ENCODE data around the gene DACT2.

Gene DACT2

GRCh38 chr6:168348186-168348585 lies 28.6 kb upstream of the DACT2 start:
- DNase-seq (ENCODE audit: low read depth), result no peak

- no peak for DNase-seq (ENCODE audit: low read depth)
Observed at GRCh38 chr6:168347615-168348014, 28.0 kb upstream of the DACT2 start.

- DNase-seq (ENCODE audit: low read depth), result no peak
Observed at GRCh38 chr6:168347053-168347452, 27.5 kb upstream of the DACT2 start.

DNA sequence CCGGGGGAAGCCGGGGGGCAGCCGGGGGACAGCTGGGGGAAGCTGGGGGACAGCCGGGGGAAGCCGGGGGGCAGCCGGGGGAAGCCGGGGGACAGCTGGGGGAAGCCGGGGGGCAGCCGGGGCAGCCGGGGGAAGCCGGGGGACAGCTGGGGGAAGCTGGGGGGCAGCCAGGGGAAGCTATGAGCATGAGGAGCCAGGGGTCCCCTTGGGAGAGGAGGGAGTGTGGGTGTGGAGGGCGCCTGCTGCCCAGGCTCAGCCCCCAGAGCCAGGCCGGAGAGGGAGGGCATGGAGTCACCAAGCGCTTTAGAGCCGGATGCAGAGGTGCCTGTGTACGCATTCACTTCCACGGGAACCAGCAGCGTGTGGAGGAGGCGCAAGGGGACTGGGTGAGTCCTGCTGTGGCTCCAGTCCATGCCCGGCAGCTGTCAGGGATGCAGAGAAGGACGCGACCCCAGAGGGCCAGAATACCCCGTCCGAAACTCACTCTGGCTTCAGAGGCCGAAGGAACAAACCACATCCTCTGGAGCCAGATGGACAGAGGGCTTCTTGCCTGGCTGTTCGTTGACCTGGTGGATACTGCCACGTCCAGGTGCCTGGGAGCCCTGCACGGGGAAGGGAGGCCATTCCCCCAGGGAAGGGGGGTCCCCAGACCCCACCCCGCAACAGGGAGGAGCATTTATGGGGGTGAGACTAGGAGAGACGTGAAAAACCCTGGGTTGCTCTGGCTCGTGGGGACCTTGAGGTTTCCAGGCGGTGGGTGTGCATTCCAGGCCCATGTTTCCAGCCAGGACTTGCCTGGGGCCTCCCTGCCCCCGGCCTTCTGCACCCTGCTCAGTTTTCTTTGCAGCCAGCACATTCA lies 26.5 kb upstream of the DACT2 start:
- no peak for DNase-seq (ENCODE audit: low read depth)

DNA sequence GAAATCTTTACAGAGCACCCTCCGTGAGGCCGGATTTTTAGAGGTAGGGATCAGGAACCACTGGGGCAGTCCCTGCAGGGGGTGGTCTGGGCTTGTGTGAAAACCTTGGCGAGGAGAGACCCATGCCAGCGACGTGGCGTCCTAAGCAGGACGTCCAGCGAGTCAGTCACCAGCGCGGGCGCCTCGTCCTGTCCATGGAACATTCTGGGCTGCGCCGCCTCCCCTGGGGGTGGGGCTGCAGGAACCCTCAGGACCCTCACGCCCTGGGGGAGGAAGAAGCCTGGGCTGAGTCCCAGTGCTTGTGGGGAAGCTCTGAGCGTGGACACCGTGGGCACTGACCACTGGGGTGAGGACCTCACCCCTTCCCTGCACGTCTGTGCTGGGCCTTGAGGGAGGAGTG lies 25.7 kb upstream of the DACT2 start:
- no peak for DNase-seq (ENCODE audit: low read depth)

- no peak for DNase-seq (ENCODE audit: low read depth)
Observed at GRCh38 chr6:168344338-168344737, 24.8 kb upstream of the DACT2 start.

DNA sequence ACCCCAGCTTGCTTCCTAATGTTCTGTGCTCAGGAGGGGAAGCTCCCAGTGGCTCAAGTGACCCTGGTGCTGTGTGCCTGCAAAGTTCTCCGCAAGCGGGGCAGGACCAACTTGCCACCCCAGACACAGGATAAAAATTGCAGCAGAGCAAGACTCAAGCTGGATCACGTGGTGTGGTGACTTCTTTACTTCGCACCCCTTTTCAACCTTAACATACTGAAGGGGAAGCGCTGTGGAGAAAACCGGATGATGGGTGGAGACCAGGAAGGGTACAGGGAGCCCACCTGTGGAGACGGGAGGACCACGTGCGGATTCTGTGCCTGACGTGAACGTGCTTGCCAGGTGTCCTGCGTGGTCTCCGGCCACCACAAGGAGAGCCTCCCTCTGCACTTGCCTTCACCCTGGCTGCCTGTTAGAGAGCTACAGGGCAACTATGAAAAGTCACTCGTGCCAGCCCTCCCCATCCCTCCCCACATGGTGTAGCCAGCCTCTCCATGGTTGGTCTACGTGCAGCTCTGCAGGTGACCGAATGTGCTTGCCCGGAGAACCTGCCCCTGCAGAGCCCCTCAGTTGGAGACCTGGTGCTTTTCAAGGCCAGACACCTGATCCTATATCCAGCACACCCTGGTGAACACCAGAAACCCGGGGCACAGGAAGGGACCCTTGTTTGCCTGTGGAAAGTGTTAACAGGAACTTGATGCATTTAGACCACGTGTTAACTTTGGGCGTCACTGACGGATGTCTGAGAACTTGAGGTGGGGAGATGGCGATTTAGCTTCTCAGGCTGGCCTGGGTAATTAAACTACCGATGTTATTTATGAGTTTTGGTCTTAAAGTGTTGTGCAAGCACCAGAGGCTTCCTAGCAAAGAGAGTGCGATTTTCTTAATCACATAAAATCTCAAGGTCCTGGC lies 23.9 kb upstream of the DACT2 start:
- no peak for DNase-seq (ENCODE audit: low read depth)

GRCh38 chr6:168342636-168343035 lies 23.1 kb upstream of the DACT2 start:
- no peak for DNase-seq (ENCODE audit: low read depth)

DNA sequence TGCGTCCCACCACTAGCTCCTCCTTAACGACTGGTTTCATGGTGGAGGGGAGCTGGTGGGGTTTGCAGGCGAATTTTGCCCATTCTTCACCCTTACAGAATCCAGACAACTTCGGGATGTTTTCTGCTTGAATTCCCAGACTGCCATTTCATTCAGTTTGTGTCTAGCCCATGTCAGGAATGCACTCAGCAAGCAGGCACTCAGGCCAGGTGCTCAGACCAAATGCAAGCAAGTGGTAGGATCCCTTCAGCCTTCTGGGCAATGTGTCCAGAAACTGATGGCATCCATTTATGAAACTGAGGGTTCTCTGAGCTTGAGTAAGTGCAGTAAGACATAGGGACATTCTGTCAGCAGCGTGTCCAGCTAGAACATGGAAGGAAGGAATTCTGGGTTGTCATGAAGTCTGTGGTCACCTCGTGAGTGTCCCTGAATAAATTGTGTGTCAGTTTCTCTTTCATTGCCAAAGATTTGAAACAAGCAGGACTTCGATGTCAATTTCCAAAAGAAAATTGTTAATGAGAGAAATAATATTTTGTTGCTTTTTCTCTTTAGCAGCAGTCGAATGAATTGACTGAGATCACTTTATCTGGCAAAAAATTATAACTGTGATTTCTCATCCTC lies 21.8 kb upstream of the DACT2 start:
- no peak for DNase-seq (ENCODE audit: low read depth)

- no peak for DNase-seq (ENCODE audit: low read depth)
Observed at GRCh38 chr6:168340819-168341218, 21.2 kb upstream of the DACT2 start.

DNA sequence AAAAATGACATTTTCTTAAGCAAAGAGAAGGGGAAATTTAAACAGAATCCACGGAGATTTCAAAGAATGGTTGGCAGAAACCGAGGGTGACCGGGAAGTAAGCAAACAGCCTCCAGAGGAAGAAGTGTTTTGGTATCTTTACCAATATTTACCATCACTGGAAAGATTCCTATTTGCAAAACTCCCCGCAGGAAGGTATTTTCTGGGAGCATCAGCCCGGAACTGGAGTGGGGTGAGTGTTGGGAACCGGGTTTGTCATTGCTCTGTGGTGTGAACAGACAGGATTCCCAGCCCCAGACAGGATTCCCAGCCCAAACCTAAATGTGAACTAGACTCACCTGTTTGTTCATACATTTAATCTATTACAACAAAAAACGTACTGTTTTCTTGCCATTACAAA lies 19.2 kb upstream of the DACT2 start:
- no peak for DNase-seq (ENCODE audit: low read depth)

GRCh38 chr6:168336967-168337366 lies 17.4 kb upstream of the DACT2 start:
- no peak for DNase-seq (ENCODE audit: low read depth)

- no peak for DNase-seq (ENCODE audit: low read depth)
Observed at GRCh38 chr6:168333989-168334388, 14.4 kb upstream of the DACT2 start.

DNA sequence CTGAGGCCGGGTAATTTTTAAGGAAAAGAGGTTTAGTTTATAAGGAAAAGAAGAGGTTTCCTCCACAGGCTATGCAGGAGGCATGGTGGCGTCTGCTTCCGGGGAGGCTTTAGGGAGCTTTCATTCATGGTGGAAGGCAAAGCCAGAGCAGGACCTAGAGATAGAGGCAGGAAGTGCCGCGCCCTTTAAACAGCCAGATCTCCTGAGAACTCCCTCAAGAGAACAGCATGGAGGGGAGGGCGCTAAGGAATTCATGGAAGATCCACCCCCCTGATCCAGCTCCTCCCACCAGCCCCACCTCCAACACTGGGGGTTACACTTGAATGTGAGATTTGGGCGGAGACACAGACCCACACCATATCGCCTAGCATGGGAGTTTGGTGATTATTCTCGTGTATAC lies 13.9 kb upstream of the DACT2 start:
- no peak for DNase-seq (ENCODE audit: low read depth)

DNA sequence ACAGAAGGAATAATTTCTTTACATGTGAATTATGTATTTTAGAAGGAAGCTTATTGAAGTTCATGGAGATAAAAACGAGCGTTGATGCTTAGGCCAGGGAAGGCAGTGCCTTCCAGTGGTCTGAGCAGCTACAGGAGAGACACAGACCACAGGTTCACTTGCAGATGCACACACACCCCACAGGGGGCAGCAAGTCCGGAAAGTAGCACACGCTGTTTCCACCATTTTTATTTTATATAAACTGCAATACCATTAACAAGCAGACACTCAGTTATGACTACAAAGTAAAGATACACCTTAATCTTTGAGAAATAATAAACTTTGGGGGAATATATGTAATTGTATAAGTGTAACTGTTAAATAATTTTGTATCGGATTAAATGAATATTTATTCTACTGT lies 13.5 kb upstream of the DACT2 start:
- DNase-seq (ENCODE audit: low read depth), result no peak

- no peak for DNase-seq (ENCODE audit: low read depth)
Observed at GRCh38 chr6:168332020-168332419, 12.4 kb upstream of the DACT2 start.

DNA sequence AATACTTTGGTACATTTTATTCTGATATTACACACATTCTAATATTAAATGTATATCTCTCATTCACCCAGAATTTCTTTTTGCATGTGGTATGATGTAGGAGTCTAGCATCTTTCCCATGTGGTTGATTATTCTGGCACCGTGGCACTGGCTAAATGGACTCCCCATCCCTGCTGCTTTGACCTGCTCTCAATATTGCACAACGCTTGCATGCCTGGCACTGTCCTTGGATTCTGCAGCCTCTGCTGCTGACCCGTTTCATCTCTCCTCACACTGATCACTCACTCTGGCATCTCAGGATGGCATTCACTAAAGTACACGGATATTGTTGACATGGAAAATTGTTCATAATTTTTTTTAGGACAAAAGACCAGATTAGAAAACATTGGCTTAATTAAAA lies 11.5 kb upstream of the DACT2 start:
- DNase-seq (ENCODE audit: low read depth), result no peak

DNA sequence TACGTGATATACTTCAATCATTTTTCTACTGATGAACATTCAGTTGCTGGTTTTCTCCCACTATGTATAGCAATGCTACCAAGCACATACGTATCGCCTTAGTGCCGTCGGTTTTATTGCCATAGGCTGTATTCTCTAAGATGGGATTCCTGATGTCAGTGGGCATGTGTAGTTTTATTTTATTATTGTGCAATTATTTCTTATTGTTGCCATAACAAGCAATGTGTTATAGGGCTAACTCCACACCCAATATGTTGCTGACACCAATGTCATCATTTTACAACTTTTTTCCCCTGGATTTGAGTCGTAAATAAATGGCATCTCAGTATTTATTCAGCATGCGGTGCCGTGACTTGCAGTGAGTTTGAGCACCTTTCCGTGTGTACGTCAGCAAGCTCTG lies 10.8 kb upstream of the DACT2 start:
- no peak for DNase-seq (ENCODE audit: low read depth)

- DNase-seq (ENCODE audit: low read depth), result no peak
Observed at GRCh38 chr6:168328086-168328485, 8.5 kb upstream of the DACT2 start.

DNA sequence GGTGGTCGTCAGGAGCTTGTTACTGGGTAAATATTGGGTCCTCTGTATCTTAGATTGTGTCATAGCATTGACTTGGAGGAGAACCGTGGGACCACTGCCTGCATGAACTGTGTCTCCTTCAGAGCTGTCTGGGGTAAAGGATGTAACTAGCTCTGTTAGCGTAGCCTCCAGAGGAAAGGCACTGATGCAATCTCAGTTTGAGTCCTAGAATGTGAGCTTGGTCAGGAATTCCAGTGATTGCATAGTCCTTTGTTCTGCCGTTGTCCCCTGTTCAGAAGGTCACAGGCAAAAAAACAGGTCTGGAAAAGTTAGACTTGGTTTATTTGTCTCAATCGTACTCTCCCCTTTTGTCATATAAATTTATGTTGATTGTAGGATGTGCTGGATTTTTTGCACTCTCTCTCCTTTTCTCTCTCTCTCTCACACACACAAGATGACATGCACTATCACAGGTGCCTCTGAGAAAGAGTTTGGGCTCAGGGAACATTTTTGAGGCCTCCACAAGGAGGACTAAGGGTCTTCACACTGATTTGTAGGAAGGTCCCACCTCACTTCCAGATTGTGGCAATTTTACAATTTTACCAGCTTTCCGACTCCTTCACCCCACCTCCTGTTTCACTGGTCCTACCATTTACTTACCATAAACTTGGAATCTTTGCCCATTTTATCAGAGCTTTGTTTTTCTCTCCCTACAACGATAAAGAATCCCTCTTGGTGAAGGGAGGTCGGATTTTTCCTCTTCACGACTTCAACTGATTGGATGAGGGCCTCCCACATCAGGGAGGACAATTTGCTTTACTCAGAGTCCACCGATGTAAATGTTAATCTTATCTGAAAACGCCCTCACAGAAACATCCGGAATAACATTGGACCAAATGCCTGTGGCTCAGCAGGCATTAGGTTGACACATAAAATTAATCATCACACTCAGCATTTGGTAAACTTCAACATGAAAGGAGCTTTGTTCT lies 7.0 kb upstream of the DACT2 start:
- DNase-seq (ENCODE audit: low read depth), result peak; percentile 3

DNA sequence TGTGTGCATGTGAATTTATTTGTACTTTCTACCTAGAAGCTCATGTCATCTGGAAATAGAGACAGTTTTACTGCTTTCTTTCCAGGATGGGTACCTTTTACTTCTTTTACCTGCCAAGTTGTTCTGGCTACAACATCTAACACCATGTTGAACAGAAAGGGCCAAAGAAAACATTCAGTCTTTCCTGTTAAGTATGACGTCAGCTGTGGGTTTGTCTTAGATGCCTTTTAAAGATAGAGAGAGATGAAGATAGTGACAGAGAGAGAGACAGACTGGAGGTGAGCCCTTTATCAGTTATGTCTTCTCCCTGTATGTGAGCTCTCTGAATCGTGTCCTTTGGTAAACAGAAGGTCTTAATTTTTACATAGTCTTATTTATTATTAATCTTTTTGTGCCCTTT lies 3.4 kb upstream of the DACT2 start:
- DNase-seq (ENCODE audit: low read depth), result no peak

DNA sequence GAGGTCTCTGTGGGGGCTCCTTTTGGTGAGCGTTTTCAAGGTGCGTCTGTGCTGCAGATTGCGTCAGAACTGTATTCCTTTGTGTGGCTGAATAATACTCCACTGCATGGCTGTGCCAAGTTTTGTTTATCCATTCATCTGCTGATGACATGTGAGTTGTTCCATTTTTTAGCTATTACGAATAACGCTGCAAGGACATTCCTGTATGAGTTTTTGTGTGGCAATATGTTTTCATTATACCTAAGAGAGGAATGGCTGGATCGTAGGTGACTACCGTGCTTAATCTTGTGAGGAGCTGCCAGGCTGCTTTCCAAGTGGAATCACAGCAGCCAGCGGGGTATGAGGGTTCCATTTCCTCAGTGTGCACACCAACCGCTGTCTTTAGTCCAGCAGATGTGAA lies 1.1 kb upstream of the DACT2 start:
- DNase-seq (ENCODE audit: low read depth), result no peak

All from stromal cell of bone marrow (primary cell).